HG02678 (cell line): Measurements from ENCODE around the gene ETV7.
"Not testable (repeated sequence)": the region's sequence is repeated elsewhere in the genome, so short reads cannot be mapped to it uniquely, and the experiment has no call there.

Experiments used
- ATAC-seq: cut with Tn5 transposase; IDR thresholded peaks from one replicate; pipeline ENCODE4 v1.9.1; 2021; ENCODE audit warnings: mild to moderate bottlenecking, moderate library complexity; ENCODE audit not compliant: unreplicated experiment

Gene ETV7

GRCh38 chr6:36343109-36343680 is 44.3 kb downstream of the ETV7 start:
- no peak for ATAC-seq

GRCh38 chr6:36340618-36341454 is 46.6 kb downstream of the ETV7 start:
- ATAC-seq = no peak

GRCh38 chr6:36340306-36340617 is 47.2 kb downstream of the ETV7 start:
- no peak for ATAC-seq

- no peak for ATAC-seq
Observed at GRCh38 chr6:36339146-36339545, 48.3 kb downstream of the ETV7 start.

- not testable (repeated sequence) for ATAC-seq
Observed at GRCh38 chr6:36338223-36338622, 49.2 kb downstream of the ETV7 start.

- ATAC-seq = no peak
Observed at GRCh38 chr6:36337814-36338213, 49.7 kb downstream of the ETV7 start.

- no peak for ATAC-seq
Observed at GRCh38 chr6:36336779-36337241, 50.7 kb downstream of the ETV7 start, which contains the start of gene BNIP5. BNIP5 (minus strand) TSS chr6:36336888; CDS start chr6:36330690, 6,198 bp downstream.

- ATAC-seq = no peak
Observed at GRCh38 chr6:36336208-36336710, 51.2 kb downstream of the ETV7 start.

GRCh38 chr6:36335465-36336207 is 51.8 kb downstream of the ETV7 start:
- no peak for ATAC-seq

- ATAC-seq = no peak
Observed at GRCh38 chr6:36334832-36335459, 52.5 kb downstream of the ETV7 start.

- ATAC-seq = no peak
Observed at GRCh38 chr6:36333931-36334725, 53.3 kb downstream of the ETV7 start.

GRCh38 chr6:36333171-36333895 is 54.1 kb downstream of the ETV7 start:
- no peak for ATAC-seq

- no peak for ATAC-seq
Observed at GRCh38 chr6:36331381-36331780, 56.1 kb downstream of the ETV7 start.

- no peak for ATAC-seq
Observed at GRCh38 chr6:36330366-36330765, 57.1 kb downstream of the ETV7 start.

GRCh38 chr6:36329798-36330291 is 57.6 kb downstream of the ETV7 start:
- ATAC-seq = no peak

GRCh38 chr6:36328600-36328999 is 58.9 kb downstream of the ETV7 start:
- no peak for ATAC-seq

- ATAC-seq = no peak
Observed at GRCh38 chr6:36327919-36328236, 59.6 kb downstream of the ETV7 start.

GRCh38 chr6:36327226-36327918 is 60.1 kb downstream of the ETV7 start:
- no peak for ATAC-seq
